Smooth muscle cell of bladder (primary cell): ENCODE data around the gene RHOJ. TPM values are rescaled to one million over a fixed set of nuclear protein-coding genes. Genes with fewer than 3 reads are reported as not detected.

Experiments
- total RNA-seq: library from RNA; depleted of rRNA; stranded (reverse); fragments of >200 nt; gene quantifications from 2 replicates; pipeline ENCODE4 v1.2.3, GENCODE V29; 2014

The RHOJ gene
- 2.0 and 3.4 TPM in 2 replicates for total RNA-seq

DNA sequence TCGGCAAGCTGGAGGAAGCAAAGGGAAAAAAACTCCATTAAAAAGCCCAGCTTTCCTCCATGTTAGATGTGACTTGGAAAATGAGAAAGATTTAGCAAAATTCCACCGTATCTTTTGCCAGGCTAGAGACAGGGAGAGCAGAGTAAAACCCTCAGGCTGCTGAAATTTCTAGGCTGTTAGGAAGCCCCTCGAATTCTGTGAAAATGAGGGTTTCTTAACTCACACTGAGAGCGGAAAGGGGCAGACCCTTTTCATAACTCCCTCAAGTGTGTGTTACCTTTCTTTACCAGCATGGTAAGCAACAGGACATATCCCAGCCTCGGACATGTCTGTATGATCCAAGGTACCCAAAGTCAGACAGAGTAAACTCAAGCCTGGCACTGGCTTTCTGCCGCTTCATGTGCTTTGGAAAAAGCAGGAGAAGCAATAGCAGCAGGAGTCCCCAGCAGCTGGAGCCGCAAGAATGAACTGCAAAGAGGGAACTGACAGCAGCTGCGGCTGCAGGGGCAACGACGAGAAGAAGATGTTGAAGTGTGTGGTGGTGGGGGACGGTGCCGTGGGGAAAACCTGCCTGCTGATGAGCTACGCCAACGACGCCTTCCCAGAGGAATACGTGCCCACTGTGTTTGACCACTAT, at the start of gene RHOJ:
Gene RHOJ, plus strand, starts transcription at position 37 of the 637 bp plus-strand sequence. Its CDS starts 427 bp downstream, at position 464.

DNA sequence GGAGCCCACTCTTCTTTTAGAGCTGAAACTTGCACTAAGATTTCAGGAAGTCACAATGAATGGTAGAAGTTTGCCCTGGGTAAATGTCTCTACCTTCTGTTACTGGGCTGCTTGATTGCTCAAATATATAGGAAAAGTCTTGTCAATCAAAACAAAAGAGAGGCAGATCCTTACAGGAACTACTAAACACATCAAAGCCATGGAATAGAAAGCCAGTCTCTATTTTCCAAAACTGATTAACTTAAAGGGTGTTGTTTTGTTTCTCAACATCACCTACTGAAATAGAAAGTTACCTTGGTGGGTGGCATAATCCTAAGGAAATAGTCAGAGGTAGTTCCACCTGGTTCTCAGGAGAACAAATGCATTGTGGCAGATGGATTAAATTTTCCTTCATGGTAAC, 114.6 kb downstream of the RHOJ start, which contains the start of gene GPHB5:
Gene GPHB5, minus strand, starts transcription at position 101 of the 400 bp plus-strand sequence. CDS start 1,086 bp downstream, outside the sequence.

Other genes starting within 250 kb of the RHOJ start
- gene KCNH5, start 159.0 kb upstream of the RHOJ start, total RNA-seq = under 0.01 and 0.09 TPM in 2 replicates
- gene GPHB5, start 114.5 kb downstream of the RHOJ start, total RNA-seq = not detected in 2 replicates